HG02981 (cell line): Measurements from ENCODE around the gene SLC22A1.
"Not testable (repeated sequence)": the region's sequence is repeated elsewhere in the genome, so short reads cannot be mapped to it uniquely, and the experiment has no call there.

Experiments
- ATAC-seq: cut with Tn5 transposase; IDR thresholded peaks from one replicate; pipeline ENCODE4 v1.9.1; 2021; ENCODE audit warnings: mild to moderate bottlenecking, moderate library complexity; ENCODE audit not compliant: unreplicated experiment

SLC22A1 gene

DNA sequence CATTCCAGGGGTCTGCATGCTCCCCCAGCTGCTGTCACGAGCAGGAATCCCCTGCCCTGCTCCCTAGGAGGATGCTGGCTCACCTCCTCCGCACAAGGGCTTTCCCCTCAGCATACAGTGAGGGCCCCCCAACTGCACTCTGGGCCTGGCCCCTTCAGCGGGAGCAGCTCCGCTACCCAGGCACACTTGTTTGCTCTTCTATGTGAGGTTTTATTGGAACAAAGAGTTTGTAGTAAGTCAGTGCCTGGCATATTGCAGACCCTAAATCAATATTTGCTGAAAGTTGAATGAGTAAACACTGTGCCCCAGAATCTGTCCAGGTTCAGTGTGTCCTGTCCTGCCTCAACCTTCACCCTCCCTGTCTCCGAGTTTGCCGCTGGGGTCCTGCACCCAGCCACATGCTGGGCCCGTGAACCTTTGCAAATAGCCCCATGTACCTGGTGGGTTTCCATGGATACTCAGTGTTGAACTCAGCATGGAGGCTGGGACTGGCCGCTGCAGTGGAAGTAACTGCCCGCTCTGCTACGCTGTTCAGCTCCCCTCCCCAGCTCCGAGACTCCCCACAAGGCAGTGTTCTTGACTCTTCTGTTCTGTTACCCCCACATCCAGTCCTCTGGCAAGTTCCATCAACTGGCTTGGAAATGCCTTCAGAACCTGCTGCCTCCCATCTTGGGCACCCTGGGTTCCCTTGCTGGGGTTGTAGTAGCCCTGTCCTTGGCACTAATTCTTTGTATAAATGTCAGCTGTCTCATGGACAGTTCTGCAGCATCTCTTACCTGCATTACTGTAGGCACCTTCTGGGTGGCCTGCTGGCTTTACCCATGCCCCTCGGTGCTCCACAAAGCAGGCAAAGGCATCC, 15.7 kb downstream of the SLC22A1 start:
- no peak for ATAC-seq

- peak; percentile 77 for ATAC-seq
Observed at GRCh38 chr6:160137989-160138835, 16.6 kb downstream of the SLC22A1 start.

DNA sequence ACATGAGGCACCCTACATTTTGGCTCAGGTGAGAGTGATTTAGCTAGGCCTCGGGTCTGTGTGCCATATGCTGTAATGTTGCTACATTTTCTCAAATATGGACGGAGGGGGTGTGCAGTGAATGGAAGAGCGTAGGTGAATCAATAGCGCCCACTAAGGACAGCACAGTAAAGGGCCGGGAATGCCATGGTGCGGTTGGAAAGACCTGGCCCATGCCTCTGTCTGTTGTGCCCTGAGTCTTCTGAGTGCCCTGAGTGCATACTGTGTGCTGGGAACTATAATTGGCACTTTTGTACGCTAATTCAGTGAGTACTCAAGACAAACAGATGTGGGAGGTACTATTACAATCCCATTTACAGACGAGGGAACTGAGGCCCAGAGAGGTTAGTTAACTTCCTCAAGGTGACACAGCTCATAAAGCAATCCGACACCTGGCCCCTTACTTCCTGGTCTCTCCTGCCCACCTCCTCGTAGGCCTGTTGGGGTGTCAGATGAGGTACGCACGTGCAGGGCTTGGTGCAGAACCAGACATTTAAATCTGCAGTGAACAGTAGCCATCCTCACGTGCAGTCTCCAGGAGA, 17.3 kb downstream of the SLC22A1 start:
- no peak for ATAC-seq

DNA sequence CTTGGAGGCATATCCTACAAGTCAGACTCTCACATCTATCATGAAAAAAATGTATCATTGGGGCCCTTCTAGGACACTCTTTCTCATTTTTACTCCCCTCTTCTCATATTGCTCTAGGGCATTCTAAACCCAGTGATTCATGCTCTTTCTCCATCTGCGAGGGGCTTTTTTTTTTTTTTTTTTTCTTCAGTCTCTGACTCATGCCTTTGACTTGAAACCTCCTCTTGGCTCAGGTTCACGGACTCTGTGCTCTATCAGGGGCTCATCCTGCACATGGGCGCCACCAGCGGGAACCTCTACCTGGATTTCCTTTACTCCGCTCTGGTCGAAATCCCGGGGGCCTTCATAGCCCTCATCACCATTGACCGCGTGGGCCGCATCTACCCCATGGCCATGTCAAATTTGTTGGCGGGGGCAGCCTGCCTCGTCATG, 17.8 kb downstream of the SLC22A1 start:
- no peak for ATAC-seq

GRCh38 chr6:160140493-160140892, 18.9 kb downstream of the SLC22A1 start:
- not testable (repeated sequence) for ATAC-seq

- ATAC-seq = no peak
Observed at GRCh38 chr6:160141001-160141726, 19.5 kb downstream of the SLC22A1 start.

GRCh38 chr6:160142115-160142715, 20.6 kb downstream of the SLC22A1 start:
- no peak for ATAC-seq

GRCh38 chr6:160146454-160147145, 25.0 kb downstream of the SLC22A1 start:
- no peak for ATAC-seq

- ATAC-seq = no peak
Observed at GRCh38 chr6:160147146-160147536, 25.5 kb downstream of the SLC22A1 start.

- ATAC-seq = no peak
Observed at GRCh38 chr6:160154471-160154870, 32.9 kb downstream of the SLC22A1 start.

DNA sequence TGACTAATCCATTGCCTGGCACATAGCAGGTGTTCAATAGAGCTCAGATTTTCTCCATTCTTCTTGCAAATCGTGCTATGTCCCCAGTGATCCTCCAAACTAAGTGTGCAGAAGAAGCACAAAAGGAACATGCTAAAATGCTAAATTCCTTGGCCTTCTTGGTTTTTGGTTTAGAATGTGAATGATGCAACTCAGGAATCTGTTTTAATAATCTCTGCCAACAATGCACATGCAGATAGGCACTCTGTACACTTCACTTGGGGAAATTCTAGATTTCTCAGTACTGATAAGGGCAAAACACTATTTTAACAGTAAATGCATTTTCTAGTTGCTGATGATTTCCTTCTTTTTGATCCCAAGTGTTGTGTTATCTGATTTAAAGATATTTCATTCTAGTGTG, 35.2 kb downstream of the SLC22A1 start:
- ATAC-seq = no peak

DNA sequence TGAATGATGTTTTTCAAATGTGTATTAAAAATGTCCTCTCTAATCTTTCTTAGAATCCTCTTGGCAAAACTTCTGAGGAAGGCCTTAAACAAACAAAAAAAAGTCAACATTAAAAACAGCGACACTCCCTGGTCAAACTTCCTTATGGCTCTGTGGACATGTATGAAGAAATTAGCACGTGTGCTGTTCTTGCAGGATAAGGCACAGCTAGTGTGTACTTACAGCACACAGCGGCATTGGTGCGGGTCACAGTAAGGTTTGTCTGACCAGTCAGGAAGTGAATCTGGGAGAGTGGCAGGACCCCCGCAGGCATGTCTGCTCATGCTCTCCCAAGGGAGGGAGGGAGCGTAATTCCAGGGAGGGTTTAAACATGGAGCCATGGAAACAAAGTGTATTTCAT, 38.8 kb downstream of the SLC22A1 start:
- no peak for ATAC-seq

- no peak for ATAC-seq
Observed at GRCh38 chr6:160160929-160161646, 39.5 kb downstream of the SLC22A1 start.

DNA sequence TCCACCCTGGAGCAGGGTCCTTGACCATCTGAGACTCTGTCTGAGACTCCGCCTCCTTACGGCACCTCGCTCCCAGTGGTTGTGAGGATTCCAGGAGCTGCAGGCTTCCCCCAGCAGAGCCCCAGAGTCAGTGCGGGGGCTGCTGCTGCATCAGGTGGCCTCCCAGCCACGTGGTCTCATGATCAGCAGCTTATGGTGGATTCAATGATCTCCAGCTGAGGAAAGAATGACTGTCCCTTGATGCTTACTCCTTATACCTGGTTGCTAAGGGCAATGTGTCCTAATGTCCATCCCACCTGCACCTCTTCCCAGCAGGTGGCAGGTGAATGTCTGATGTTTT, 40.0 kb downstream of the SLC22A1 start:
- no peak for ATAC-seq

DNA sequence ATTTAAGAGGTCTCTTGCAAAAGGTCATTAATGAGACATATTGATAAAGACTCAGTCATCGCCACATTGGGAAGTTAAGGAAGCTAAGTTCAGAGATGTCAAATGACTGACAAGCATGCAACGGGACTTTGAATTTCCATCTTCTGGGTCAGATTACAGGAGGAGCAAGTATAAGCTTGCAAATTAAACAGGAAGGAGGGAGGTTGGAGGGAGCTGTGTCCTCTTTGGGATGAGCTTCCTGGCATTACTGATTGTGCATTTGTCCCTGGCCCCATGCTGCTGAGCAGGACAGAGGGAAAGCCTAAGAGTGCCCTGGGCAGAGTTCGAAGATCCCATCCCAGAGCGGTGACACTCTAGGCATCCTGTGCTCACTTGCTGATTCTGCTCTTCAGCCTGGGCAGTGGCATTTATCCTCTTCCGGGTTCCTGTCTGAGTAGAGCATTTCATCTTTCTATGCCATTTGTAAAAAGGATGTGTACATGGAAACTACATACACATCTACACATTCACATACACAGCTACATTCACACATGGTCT, 40.5 kb downstream of the SLC22A1 start:
- ATAC-seq = no peak

DNA sequence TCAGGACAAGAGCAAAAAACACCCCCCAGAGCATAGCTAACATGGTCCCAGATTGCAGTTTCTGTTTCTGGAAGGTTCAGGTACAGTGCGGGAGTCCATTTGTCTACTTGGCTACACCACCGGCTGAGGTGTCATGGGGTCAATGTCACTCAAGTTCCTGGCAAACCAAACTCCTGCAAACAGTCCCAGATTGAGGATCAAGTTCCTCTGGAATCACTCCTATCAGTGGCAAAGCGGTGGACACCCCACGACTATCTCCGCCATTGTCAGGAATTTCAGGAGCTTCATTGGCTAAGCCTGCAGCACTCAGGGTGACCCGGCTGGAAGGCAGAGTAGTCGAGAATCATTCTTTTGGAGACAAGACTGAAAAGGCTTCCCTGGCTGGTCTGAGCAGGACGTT, 41.8 kb downstream of the SLC22A1 start:
- ATAC-seq = no peak

- no peak for ATAC-seq
Observed at GRCh38 chr6:160163912-160164311, 42.3 kb downstream of the SLC22A1 start.

- not testable (repeated sequence) for ATAC-seq
Observed at GRCh38 chr6:160165928-160166327, 44.3 kb downstream of the SLC22A1 start.
